HG03060 (cell line): ENCODE data around the gene ADGRG7.
A peak's percentile ranks its signal among the peaks of the same experiment; 100 is the strongest.
"Not testable (repeated sequence)": the region's sequence is repeated elsewhere in the genome, so short reads cannot be mapped to it uniquely, and the experiment has no call there.

Experiments
- ATAC-seq: cut with Tn5 transposase; IDR thresholded peaks from one replicate; pipeline ENCODE4 v1.9.1; 2021; ENCODE audit warnings: low read depth, moderate number of reproducible peaks; ENCODE audit not compliant: unreplicated experiment

Gene ADGRG7

GRCh38 chr3:100641471-100642032 lies 32.2 kb downstream of the ADGRG7 start:
- peak; percentile 78 for ATAC-seq

GRCh38 chr3:100645913-100646312 lies 36.5 kb downstream of the ADGRG7 start:
- ATAC-seq: no peak

GRCh38 chr3:100647171-100647570 lies 37.8 kb downstream of the ADGRG7 start:
- ATAC-seq: no peak

GRCh38 chr3:100647657-100648056 lies 38.3 kb downstream of the ADGRG7 start:
- no peak for ATAC-seq

GRCh38 chr3:100650651-100651619 lies 41.5 kb downstream of the ADGRG7 start:
- peak; percentile 86 for ATAC-seq

- ATAC-seq: no peak
Observed at GRCh38 chr3:100653604-100654294, 44.3 kb downstream of the ADGRG7 start.

GRCh38 chr3:100656945-100657344 lies 47.5 kb downstream of the ADGRG7 start:
- no peak for ATAC-seq

GRCh38 chr3:100661294-100661693 lies 51.9 kb downstream of the ADGRG7 start:
- ATAC-seq: not testable (repeated sequence)

- ATAC-seq: no peak
Observed at GRCh38 chr3:100662113-100662823, 52.9 kb downstream of the ADGRG7 start.

- no peak for ATAC-seq
Observed at GRCh38 chr3:100665230-100665629, 55.8 kb downstream of the ADGRG7 start.

- ATAC-seq: not testable (repeated sequence)
Observed at GRCh38 chr3:100666699-100667098, 57.3 kb downstream of the ADGRG7 start.

- ATAC-seq: not testable (repeated sequence)
Observed at GRCh38 chr3:100667316-100667715, 57.9 kb downstream of the ADGRG7 start.

GRCh38 chr3:100670995-100671394 lies 61.6 kb downstream of the ADGRG7 start:
- not testable (repeated sequence) for ATAC-seq

GRCh38 chr3:100681496-100681895 lies 72.1 kb downstream of the ADGRG7 start:
- ATAC-seq: no peak

- no peak for ATAC-seq
Observed at GRCh38 chr3:100682056-100682853, 72.9 kb downstream of the ADGRG7 start.

GRCh38 chr3:100682854-100683760 lies 73.7 kb downstream of the ADGRG7 start:
- no peak for ATAC-seq

- no peak for ATAC-seq
Observed at GRCh38 chr3:100693225-100693624, 83.8 kb downstream of the ADGRG7 start.

GRCh38 chr3:100695696-100696095 lies 86.3 kb downstream of the ADGRG7 start:
- ATAC-seq: no peak

- ATAC-seq: no peak
Observed at GRCh38 chr3:100696161-100696560, 86.8 kb downstream of the ADGRG7 start.
